Chondrocyte (in vitro differentiated cells): ENCODE measurements around the gene DKC1. TPM values are rescaled to one million over a fixed set of nuclear protein-coding genes. Genes with fewer than 3 reads are reported as not detected.

Experiments used
- DNase-seq: peaks from one replicate; pipeline ENCODE4 v3.0.0; 2021; ENCODE audit warnings: mixed read lengths, low spot score
- H3K27ac Mint-ChIP-seq: one replicate; pipeline ENCODE4 v1.8.0; 2021; ENCODE audit warnings: mild to moderate bottlenecking, moderate library complexity, mixed read lengths; ENCODE audit not compliant: unreplicated experiment
- H3K27me3 Mint-ChIP-seq: 2 replicates; pipeline ENCODE4 v1.8.0; 2021; ENCODE audit warnings: low read depth, mixed read lengths
- H3K36me3 Mint-ChIP-seq: 2 replicates; pipeline ENCODE4 v1.8.0; 2021; ENCODE audit warnings: low read depth, mixed read lengths
- H3K4me1 Mint-ChIP-seq: 2 replicates; pipeline ENCODE4 v1.8.0; 2021; ENCODE audit warnings: low read depth, mild to moderate bottlenecking, mixed read lengths
- H3K4me3 Mint-ChIP-seq: one replicate; pipeline ENCODE4 v1.8.0; 2021; ENCODE audit warnings: mild to moderate bottlenecking, moderate library complexity, mixed read lengths; ENCODE audit not compliant: unreplicated experiment
- H3K9me3 Mint-ChIP-seq: 2 replicates; pipeline ENCODE4 v1.8.0; 2021; ENCODE audit warnings: low read depth, mixed read lengths
- total RNA-seq: library from RNA; stranded (reverse); gene quantifications from 3 replicates; pipeline ENCODE4 v1.2.1, GENCODE V29; 2021
- TF ChIP-seq, protein P1 (sequence below): fragments of 200-600 bp; sonication (generic); IDR thresholded peaks from 2 replicates; pipeline ENCODE4 v1.5.0; 2021; ENCODE audit warnings: antibody characterized with exemption, mild to moderate bottlenecking, moderate library complexity

DKC1 gene
- total RNA-seq, 1 donor from 2014 or later = 31.1 TPM

DNA sequence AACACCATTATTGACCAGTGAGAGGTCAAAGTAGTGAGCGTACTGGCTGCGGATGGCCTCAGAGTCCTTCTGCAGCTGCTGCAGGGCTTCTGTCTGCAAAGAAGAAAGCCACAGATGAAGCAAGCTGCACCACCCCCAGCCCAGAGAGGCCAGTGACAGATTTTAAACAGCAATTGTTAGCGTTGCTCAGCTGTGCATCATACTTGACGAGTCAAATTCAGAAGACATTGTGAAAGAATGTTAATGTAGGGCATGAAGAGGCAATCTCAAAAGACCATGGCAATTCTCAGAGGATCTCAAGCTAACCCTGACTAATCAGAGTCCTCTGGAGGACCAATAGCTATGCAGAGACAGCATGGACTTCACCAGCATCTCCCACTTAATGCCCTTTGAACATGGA is 16.6 kb downstream of the DKC1 start:
- no peak overlapping the region for H3K27ac Mint-ChIP-seq
- TF ChIP-seq, protein P1, sequence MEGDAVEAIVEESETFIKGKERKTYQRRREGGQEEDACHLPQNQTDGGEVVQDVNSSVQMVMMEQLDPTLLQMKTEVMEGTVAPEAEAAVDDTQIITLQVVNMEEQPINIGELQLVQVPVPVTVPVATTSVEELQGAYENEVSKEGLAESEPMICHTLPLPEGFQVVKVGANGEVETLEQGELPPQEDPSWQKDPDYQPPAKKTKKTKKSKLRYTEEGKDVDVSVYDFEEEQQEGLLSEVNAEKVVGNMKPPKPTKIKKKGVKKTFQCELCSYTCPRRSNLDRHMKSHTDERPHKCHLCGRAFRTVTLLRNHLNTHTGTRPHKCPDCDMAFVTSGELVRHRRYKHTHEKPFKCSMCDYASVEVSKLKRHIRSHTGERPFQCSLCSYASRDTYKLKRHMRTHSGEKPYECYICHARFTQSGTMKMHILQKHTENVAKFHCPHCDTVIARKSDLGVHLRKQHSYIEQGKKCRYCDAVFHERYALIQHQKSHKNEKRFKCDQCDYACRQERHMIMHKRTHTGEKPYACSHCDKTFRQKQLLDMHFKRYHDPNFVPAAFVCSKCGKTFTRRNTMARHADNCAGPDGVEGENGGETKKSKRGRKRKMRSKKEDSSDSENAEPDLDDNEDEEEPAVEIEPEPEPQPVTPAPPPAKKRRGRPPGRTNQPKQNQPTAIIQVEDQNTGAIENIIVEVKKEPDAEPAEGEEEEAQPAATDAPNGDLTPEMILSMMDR = no peak
- H3K4me3 Mint-ChIP-seq = no peak overlapping the region
- H3K9me3 Mint-ChIP-seq = peaks cover 12% of the 10 kb centered on the region
- H3K4me1 Mint-ChIP-seq = no peaks in the 10 kb centered on the region
- H3K36me3 Mint-ChIP-seq = peaks cover 16% of the 10 kb centered on the region
- no peak for DNase-seq
- no peaks in the 10 kb centered on the region for H3K27me3 Mint-ChIP-seq

GRCh38 chrX:154780968-154781367 is 18.3 kb downstream of the DKC1 start:
- Mint-ChIP-seq H3K4me3 (no peak overlapping the region), H3K9me3 (peaks cover 9% of the 10 kb centered on the region), H3K27me3 (no peaks in the 10 kb centered on the region), H3K36me3 (peaks cover 16% of the 10 kb centered on the region), H3K4me1 (no peaks in the 10 kb centered on the region), H3K27ac (no peak overlapping the region)
- no peak for DNase-seq
- TF ChIP-seq, protein P1 = no peak

DNA sequence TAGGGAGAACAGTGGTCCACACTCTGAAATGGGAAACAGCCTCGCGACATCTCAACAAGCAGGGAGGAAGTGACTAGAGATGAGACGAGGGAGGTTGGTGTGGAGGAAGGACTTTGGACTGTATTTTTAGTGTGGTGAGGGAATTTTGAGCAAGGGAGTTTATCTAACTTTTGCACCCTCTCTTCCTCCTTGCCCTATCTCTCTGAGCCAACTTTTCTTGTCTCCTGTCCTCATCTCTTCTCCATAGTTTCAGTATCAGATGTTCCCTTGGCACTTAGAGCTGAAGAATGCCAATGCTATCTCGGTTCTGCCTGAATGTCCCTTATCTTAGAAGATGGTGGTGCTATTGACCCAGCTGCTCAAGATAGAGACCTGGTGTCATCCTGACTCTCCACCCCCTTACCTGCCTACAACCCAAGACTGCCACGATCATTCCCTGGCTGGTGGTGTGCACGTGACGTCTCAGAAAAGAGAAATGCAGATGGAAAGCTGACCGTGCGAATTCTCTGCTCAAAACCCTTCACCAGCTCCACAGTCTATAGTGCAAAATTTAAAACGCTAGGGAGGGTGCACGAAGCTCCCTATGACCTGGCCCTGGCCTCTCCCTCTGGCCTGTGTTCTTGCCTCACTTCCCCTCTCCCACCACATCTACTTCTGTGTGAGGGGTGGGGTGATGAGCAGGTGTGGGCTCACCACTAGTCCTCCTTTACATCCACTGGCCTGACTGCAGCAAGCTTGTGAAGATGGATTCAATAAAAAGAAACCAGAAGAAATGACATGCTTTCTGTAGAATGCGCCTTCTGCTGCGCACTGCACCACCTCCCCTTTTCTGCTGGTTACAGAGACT is 21.7 kb downstream of the DKC1 start:
- Mint-ChIP-seq H3K4me3 (no peak overlapping the region), H3K4me1 (no peaks in the 10 kb centered on the region), H3K9me3 (peaks cover 11% of the 10 kb centered on the region), H3K27me3 (no peaks in the 10 kb centered on the region), H3K36me3 (peaks cover 7% of the 10 kb centered on the region), H3K27ac (no peak overlapping the region)
- TF ChIP-seq, protein P1 = no peak
- no peak for DNase-seq

- no peak overlapping the region for H3K4me3 Mint-ChIP-seq
- H3K27ac Mint-ChIP-seq = no peak overlapping the region
- peaks cover 7% of the 10 kb centered on the region for H3K36me3 Mint-ChIP-seq
- no peak for DNase-seq
- H3K9me3 Mint-ChIP-seq = peaks cover 15% of the 10 kb centered on the region
- no peaks in the 10 kb centered on the region for H3K27me3 Mint-ChIP-seq
- no peaks in the 10 kb centered on the region for H3K4me1 Mint-ChIP-seq
- TF ChIP-seq, protein P1 = no peak
Observed at GRCh38 chrX:154785716-154786115, 23.1 kb downstream of the DKC1 start.

DNA sequence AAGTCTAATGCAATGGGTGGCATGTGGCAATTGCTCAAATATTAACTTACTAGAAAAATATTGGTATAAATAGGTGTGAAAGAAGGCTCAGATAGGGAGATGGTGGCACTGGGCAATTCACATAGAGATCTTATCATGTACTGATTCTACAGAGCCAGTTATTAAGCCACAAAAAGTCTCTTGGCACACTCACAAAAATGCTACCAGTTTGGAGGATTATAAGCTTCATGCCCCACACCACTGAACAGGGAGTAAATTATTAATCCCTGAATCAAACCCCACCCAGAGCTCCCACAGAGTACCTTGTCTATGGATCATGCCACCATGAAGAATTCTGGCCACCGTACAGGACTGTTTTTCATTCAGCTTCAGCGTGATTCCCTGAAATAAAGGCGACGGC is 28.8 kb downstream of the DKC1 start:
- Mint-ChIP-seq H3K9me3 (peaks cover 24% of the 10 kb centered on the region), H3K4me3 (no peak overlapping the region), H3K36me3 (no peaks in the 10 kb centered on the region), H3K4me1 (peaks cover under 1% of the 10 kb centered on the region), H3K27ac (no peak overlapping the region), H3K27me3 (no peaks in the 10 kb centered on the region)
- TF ChIP-seq, protein P1 = no peak
- no peak for DNase-seq
